ENCODE measurements around the gene PQBP1.
"Not testable (repeated sequence)": the region's sequence is repeated elsewhere in the genome, so short reads cannot be mapped to it uniquely, and the experiment has no call there.

Gene PQBP1, protein sequence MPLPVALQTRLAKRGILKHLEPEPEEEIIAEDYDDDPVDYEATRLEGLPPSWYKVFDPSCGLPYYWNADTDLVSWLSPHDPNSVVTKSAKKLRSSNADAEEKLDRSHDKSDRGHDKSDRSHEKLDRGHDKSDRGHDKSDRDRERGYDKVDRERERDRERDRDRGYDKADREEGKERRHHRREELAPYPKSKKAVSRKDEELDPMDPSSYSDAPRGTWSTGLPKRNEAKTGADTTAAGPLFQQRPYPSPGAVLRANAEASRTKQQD

DNA sequence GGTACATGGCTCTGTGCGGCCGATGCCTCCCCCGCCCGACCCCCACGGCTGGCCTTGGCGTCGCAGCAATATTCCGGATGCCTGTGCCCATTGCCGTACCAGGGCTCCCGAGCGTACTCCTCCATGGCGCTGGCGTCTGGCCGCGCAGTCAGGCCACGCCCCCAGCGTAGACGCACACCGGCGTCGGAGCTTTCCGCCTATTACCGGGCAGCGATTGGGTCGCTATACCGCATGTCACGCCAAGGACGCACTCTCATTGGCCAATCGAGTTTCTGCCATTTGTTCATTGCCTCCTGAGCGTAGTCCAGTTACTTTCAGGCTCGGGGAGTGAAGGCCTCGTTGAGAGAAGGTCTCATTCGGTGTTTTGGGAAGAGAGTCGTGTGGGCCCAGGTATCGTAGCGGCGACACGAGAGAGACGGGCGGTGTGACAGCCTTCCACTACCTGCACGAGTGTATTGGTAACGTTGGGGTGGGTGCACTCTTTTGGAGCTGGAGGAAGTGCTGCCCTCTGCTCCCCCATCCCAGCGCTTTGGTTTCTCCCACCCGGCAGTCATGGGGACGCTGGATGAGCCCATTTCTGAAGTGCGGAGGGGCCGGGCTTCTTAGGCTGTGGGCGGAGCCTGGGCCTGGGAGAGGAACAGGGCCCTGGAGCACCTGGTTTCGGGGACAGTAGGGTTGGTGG lies at the start of gene PQBP1, which contains the start of gene TIMM17B:
Gene PQBP1 (plus strand): TSS at position 306 of the 682 bp plus-strand sequence. CDS start 580 bp downstream, outside the sequence.
Gene TIMM17B (minus strand): TSS at position 144 of the 682 bp plus-strand sequence. CDS start 19 bp downstream, at position 125.
- DNase-seq (ENCODE audit: low spot score) = peak; percentile 90

DNA sequence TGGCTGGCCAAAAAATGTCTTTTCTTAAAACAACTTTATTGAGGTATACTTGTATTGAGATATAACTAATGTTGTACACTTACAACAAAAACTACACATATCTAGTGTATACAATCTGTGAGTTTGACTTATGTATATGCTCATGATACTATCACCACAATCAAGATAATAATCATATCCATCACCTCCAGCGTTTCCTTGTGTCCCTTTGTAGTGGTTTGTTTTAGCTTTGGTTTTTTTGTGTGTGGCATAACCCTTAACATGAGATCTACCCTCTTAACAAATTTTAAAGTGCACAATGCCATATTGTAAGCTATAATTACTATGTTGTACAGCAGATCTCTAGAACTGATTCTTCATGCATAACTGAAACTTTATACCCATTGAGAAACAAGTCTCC lies 48.9 kb upstream of the PQBP1 start:
- no peak for DNase-seq (ENCODE audit: low spot score)

DNA sequence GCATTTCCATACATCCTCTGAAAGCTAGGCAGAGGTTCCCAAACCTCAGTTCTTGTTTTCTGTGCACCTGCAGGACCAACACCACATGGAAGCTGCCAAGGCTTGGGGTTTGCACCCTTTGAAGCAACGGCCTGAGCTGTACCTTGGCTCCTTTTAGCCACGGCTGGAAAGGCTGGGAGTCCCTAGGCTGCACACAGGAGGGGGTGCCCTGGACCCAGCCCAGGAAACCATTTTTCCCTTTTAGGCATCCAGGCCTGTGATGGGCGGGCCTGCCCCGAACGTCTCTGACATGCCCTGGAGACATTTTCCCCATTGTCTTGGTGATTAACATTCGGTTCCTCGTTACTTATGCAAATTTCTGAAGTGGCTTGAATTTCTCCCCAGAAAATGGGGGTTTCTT lies 44.9 kb upstream of the PQBP1 start:
- no peak for DNase-seq (ENCODE audit: low spot score)

DNA sequence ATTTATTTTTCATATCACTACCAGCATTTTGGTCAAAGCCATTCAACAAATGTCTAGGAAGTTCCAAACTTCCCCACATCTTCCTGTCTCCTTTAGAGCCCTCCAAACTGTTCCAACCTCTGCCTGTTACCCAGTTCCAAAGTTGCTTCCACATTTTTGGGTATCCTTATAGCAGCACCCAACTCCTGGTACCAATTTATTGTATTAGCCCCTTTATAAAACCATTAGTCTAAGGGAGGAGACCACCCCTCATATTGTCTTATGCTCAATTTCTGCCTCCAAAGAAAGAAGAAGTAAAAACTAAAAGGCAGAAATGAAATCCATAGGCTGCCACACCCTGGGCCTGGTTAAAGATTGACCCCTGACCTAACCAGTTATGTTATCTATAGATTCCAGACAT lies 44.2 kb upstream of the PQBP1 start:
- DNase-seq (ENCODE audit: low spot score) = not testable (repeated sequence)

DNA sequence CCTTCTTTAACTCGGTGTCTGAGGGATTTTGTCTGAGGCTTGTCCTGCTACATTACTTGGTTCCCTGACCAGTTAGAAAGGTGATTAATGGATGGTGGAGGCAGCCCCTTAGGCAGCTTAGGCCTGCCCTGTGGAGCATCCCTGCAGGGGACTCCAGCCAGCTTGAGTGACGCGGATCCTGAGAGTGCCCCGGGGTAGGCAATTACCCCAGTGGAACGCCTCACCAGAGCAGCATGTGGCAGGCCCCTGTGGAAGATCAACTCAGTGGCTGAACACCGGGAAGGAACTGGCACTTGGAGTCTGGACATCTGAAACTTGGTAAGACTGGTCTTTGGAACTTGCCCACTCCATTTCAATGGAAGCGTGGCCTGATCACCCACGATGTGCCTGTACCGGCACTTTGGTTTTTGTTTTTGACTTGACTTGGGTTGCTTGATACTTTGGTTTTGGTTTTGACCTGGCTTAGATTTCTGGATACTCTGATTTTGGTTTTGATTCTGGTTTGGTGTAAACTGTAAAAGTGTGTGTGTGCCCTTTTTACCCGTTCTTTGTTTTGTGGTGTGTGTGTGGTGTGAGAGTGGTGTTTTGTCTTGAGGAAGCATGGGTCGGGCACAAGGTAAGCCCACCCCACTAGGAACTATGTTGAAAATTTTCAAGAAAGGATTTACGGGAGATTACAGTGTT lies 43.5 kb upstream of the PQBP1 start:
- DNase-seq (ENCODE audit: low spot score) = not testable (repeated sequence)

DNA sequence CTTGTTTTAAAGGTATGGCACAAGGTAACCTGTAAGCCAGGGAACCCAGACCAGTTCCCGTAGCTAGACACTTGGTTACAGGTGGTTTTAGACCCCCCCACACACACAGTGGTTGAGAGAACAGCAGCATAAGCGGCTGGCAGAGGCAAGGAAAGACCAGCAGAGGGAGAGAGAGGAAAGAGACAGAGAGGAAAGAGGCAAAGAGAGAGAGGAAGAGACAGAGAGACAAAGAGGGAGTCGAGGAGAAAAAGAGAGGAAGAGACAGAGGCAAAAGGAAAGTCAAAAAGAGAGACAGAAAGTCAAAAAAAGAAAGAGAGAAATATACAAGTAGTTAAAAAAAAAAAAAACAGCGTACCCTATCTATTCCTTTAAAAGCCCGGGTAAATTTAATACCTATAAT lies 42.8 kb upstream of the PQBP1 start:
- DNase-seq (ENCODE audit: low spot score) = no peak

DNA sequence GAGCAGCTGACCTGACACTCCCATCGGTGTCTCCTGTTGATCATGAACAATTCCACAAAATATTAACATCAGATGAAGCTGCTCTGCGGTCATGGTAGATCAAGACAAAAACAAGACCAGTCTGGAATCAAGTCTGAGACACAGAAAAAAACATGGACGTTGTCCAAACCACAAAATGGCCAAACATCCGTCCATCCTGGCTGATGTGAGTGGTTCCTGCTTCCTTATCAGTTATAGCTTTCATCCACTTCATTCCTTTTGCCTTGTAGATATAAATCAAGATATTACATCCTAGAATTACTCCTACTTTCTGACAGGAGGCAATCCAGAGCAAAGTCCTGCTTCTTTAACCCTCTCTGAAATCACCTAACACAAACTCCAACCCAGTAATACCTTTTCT lies 33.5 kb upstream of the PQBP1 start:
- no peak for DNase-seq (ENCODE audit: low spot score)

DNA sequence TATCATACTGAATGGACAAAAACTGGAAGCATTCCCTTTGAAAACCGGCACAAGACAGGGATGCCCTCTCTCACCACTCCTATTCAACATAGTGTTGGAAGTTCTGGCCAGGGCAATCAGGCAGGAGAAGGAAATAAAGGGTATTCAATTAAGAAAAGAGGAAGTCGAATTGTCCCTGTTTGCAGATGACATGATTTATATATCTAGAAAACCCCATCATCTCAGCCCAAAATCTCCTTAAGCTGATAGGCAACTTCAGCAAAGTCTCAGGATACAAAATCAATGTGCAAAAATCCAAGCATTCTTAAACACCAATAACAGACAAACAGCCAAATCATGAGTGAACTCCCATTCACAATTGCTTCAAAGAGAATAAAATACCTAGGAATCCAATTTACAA lies 25.7 kb upstream of the PQBP1 start:
- DNase-seq (ENCODE audit: low spot score) = not testable (repeated sequence)

DNA sequence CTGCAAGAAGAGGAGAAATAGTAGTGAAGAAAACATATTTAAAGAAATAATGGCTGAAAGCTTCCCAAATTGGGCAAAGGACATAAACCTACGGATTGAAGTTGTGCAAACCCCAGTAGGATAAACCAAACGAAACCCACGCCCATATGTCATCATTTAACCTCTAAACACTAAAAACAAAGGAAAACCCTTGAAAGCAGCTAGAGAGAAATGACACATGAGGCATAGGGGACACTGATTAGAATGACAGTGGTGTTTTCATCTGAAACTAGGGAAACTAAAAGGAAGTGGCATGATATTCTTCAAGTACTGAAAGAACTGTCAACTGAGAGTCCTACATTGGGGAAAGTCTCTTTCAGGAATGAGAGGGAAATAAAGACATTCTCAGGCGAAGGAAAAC lies 20.8 kb upstream of the PQBP1 start:
- DNase-seq (ENCODE audit: low spot score) = not testable (repeated sequence)

DNA sequence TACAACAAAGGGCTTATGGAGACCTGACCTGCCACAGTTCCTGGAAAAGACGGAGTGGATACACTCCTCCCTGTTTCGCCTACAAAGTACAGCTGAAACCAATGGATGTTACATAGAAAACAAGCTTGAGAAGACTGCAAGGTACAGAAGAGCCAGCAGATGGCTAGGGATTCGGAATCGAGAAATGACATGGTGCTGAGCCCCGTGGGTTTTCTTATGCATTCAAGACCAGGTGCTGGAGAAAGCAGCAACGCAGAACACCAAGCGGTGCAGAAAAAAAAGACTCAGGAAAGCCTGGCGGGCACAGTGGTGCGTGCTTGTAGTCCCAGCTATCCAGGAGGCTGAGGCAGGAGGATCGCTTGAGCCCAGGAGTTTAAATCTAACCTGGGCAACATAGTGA lies 14.0 kb upstream of the PQBP1 start:
- no peak for DNase-seq (ENCODE audit: low spot score)

DNA sequence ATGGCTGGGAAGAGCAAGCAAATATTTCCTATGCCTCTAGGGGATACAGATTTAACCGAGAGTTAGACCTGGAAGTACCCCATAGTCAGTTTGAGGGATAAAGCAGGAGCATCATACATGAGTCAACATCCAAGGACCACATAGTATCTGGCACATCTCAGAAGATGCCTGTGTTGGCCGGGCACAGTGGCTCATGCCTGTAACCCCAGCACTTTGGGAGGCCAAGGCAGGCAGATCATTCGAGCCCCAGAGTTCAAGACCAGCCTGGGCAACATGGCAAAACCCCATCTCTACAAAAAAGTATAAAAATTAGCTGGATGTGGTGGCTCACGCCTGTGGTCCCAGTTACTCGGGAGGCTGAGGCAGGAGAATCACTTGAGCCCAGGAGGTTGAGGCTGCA lies 11.1 kb upstream of the PQBP1 start:
- DNase-seq (ENCODE audit: low spot score) = not testable (repeated sequence)

DNA sequence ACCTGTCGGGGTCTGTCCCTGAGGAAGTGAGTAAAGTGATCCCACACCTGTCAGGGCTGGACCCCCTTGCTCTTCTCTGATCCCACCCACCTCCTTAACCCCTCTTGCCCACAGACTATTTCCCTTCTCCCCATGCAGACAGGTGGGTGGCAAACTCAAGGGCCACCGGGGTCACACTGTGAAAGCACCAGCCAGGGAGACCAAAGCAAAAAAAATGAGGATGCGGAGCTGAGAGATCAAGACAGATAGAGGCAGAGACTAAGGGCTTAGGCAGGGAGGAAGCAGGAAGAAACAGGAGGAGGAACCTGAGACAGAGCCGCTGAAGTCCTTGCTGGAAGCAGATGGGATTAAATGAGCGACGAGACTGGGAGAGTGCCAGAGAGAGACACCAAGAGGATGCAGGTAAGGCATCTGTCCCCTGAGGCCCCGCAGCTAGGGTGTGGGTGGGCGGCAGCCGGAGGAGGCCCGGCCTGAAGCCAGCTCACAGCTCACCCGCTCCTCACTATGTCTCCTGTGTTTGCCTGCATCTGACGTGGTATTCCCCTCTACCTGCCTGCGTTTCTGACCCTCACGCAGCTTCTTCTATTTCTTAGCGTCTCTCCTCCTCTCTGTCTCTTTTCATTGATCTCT lies 7.3 kb upstream of the PQBP1 start:
- no peak for DNase-seq (ENCODE audit: low spot score)

DNA sequence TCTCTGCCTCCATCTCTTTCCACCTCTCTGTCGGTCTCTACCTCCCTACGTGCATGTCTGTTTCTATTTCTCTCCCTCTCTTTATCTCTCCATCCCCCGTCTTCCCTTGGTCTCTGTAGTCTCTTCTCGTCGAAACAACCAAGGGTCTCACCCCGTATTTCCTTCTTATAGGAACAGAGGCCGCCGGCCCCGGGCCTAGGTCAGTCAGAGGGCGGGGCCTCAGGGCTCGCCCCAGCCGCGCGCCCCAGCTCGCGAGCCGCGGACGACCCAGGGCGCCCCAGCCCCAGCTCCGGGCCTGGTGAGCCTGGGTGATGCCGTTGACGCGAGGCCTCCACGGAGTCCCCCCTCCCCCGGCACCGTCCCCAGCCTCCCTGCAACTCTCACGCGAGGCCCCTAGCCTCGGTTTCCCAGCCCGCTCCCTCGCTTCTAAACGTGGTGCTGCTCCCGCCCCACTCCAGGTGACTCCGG lies 6.8 kb upstream of the PQBP1 start:
- DNase-seq (ENCODE audit: low spot score) = no peak

DNA sequence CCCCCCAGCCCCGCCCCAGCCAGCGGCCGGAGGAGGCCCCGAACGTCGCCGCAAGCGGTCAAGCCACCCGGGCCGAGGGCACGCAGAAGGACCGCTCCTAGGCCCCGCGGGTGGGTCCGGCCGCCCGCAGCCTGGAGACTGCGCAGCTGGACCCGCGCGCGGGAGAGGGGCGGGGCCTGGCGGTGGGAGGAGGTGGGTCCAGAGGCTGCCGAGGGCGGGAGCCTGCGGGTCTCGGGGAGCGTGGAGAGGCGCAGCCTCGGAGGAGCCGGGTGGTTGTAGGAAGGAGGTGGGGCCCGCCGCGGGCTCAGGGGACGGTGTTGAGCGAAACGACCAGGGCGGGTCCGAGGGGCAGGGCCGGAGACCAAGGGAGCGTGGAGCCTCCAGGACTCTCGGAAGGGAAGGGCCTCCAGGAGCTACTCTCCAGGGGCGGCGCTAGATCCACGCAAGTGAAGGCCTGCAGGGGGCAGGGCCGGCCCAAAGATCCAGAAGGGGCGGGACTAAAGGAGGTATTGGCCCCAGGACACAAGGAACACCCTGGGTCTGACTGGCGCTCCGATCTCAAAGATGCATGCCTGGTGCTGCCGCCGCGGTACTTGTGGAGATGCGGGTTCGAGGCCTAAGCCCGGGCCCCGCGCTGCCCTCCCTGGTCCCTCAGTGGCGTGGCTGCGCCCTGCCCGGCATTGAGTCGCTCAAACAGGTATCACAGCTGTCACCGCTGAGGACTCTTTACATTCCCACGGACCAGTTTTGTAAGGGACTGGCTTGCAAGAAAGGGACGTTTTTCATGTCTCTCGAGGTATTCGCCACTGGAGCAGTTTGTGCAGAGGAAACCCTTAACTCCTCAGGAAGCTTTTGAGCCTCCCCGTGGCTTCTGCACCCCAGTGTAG lies 6.1 kb upstream of the PQBP1 start:
- peak; percentile 76 for DNase-seq (ENCODE audit: low spot score)

DNA sequence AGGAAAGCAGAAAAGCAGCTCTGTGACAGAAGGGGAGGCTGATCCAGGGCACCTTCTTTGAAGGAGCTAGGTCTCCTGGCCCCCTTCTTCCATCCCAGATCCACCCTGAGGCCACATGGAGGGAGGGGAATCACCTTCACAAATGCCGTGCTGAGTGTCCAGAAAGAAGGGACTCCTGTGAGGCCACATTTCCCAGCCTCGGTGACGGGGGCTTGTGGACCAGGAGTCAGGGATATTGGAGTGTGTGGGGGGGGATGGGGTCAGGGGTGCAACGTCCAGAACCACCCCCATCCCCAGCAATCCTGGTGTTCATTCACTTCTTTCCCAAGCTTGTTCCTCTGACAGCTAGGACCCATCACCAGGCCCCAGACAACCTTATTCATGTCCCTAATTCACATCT lies 4.8 kb upstream of the PQBP1 start:
- DNase-seq (ENCODE audit: low spot score) = no peak

DNA sequence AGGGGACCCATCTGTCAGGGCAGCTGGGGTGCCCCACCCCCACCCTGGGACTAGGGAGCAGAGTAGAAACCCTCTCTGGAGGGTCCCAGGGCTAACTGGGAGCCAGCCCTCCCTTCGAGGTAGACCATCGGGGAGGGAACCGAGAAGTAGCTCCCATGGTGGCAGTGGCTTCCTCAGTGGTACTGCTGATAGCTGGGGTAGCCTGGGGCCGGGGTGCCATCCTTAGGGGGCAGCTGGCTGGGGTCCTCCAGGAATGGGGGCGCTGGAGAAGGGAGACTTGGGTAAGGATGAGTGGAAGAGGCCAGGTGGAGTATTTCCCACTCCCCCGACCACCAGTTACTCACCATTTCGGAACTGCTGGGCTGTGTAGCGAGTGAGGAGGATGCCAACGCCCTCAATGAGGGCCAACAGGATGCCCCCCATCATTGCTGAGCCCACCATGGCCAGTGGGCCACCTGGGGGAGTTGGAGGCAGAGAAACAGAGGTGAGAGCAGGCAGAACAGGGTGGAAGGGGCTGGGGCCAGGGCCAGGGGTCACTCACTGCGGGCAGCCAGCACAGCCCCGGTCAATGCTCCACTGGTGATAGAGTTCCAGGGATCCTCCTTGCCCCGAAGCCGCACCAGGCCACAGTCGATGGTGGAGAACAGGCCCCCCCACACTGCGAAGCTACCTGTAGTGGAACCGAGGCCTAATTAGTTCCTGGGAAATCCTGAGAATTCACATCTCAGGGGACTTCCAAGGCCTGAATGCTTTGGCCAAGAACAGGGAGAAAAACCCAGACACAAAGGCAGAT lies 4.0 kb upstream of the PQBP1 start:
- no peak for DNase-seq (ENCODE audit: low spot score)

DNA sequence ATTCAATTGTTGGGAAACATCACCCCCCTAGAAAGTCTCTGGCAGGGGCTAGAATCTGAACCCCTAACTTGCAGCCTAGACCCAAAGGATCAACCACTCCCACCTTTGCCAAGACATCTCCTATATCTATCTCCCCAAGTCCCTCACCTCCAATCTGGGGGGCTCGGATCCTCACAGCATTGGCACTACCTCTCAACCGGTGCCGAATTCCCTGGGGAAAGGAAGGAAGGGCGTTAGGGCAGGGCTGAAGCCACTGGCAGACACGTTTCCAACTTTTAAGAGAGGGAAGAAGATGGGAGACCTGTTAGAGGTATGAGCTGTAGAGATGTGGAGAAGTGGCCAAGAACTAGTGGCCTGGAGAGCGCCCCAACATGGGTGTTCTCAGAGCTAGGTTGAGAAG lies 2.8 kb upstream of the PQBP1 start:
- DNase-seq (ENCODE audit: low spot score) = no peak

DNA sequence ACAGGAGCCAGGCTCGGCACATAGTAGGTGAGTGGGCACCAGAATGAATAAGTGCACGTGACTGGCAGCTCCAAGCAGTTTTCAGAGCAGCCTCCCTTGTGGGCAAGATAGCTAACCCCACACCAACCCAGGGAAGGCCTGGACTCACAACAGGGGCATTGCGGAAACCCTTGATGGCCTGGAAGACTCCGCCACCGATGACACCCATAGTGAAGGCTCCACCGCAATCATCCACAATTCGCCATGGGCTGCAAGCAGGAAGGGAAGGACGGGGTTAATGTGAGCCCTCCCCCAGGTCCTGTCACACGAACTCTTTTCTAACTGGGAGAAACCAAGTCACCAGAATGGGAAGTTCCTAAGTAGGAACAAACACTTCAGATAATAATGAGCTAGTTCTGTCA lies 1.1 kb upstream of the PQBP1 start:
- DNase-seq (ENCODE audit: low spot score) = no peak

DNA sequence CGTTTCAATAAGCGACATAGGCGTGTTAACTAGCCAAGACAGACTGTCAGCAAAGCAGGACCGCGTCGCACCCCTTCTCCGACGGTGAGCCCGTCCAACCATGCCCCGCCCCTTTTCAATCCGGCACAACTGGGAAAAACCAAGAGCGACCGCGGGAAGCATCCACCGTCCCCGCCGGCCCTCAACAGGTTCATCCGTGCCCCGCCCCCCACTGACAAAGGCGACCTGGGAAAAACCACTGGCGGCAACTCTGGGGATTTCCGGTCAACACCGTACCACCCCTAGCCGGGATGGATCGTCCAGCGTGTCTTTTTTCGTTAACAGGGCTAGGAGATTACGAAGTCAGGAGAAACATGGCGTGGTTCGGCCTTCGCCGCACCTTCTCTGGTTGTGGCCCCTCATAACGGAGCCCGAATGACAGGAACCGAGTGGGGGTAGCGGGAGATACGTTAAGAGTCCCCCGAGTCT lies 539 bp upstream of the PQBP1 start:
- DNase-seq (ENCODE audit: low spot score) = peak; percentile 79

DNA sequence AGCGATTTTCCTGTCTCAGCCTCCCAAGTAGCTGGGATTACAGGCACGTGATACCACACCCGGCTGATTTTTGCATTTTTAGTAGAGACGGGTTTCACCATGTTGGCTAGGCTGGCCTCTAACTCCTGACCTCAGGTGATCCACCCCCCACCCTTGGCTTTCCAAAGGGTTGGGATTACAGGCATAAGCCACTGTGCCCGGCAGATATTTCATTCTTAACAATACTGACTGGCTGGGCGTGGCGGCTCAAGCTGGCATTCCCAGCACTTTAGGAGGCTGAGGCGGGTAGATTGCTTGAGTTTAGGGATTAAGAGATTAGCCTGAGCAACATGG lies 1.3 kb downstream of the PQBP1 start:
- no peak for DNase-seq (ENCODE audit: low spot score)

DNA sequence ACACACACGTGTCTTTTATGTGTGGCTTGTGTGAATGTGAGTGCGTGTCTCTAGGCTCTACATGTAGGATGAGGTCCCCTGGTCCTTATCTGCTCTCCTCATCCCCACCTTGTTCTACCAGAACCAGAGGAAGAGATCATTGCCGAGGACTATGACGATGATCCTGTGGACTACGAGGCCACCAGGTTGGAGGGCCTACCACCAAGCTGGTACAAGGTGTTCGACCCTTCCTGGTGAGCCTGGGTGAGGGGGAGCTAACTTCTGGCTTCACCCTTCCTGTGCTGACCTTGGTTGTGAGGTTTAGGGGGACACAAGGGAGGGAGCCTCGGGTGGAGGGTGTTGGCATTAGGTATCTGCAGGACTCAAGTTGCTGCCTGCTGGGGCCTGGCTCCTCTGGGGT lies 3.3 kb downstream of the PQBP1 start:
- no peak for DNase-seq (ENCODE audit: low spot score)

Measured in HuH-7.5 (cell line).